H9 (cell line): Measurements from ENCODE around the gene SLC51B. TPM values are rescaled to one million over a fixed set of nuclear protein-coding genes. Genes with fewer than 3 reads are reported as not detected.

Experiments used
- DNase-seq: peaks from one replicate; pipeline ENCODE4 v3.0.0-alpha.2; 2017
- H2AFZ ChIP-seq: one replicate; pipeline ENCODE4 v1.6.1; 2013; ENCODE audit warnings: mild to moderate bottlenecking, low read length, control low read depth, moderate library complexity
- H2AK5ac ChIP-seq: 2 replicates; pipeline ENCODE4 v1.6.1; 2013; ENCODE audit warnings: low read length, control low read depth, mixed read lengths; ENCODE audit not compliant: insufficient read length
- H2BK120ac ChIP-seq: one replicate; pipeline ENCODE4 v1.6.1; 2013; ENCODE audit warnings: low read depth, mild to moderate bottlenecking, low read length, control low read depth, inconsistent platforms; ENCODE audit not compliant: poor library complexity, severe bottlenecking
- H2BK12ac ChIP-seq: 2 replicates; pipeline ENCODE4 v1.6.1; 2013; ENCODE audit warnings: low read length, control low read depth, mixed read lengths, low read depth; ENCODE audit not compliant: insufficient read length
- H2BK15ac ChIP-seq: 2 replicates; pipeline ENCODE4 v1.6.1; 2013; ENCODE audit warnings: low read depth, low read length, control low read depth
- H2BK20ac ChIP-seq: one replicate; pipeline ENCODE4 v1.6.1; 2013; ENCODE audit warnings: low read depth, mild to moderate bottlenecking, low read length, control low read depth, inconsistent platforms; ENCODE audit not compliant: poor library complexity, severe bottlenecking
- H2BK5ac ChIP-seq: 2 replicates; pipeline ENCODE4 v1.6.1; 2013; ENCODE audit warnings: low read length, control low read depth, mixed read lengths; ENCODE audit not compliant: insufficient read length
- H3K14ac ChIP-seq: 2 replicates; pipeline ENCODE4 v1.6.1; 2013; ENCODE audit warnings: low read length, control low read depth; ENCODE audit not compliant: insufficient read depth
- H3K18ac ChIP-seq: 2 replicates; pipeline ENCODE4 v1.6.1; 2013; ENCODE audit warnings: low read depth, mild to moderate bottlenecking, mixed read lengths, low read length, control low read depth; ENCODE audit not compliant: insufficient read length
- H3K23ac ChIP-seq: 2 replicates; pipeline ENCODE4 v1.6.1; 2013; ENCODE audit warnings: low read length, control low read depth, mixed read lengths, low read depth; ENCODE audit not compliant: insufficient read length
- H3K23me2 ChIP-seq: 2 replicates; pipeline ENCODE4 v1.6.1; 2013; ENCODE audit warnings: low read depth, mild to moderate bottlenecking, mixed read lengths, low read length, control low read depth; ENCODE audit not compliant: insufficient read length, poor library complexity, severe bottlenecking
- H3K27ac ChIP-seq: 2 replicates; pipeline ENCODE4 v1.5.1; 2013; ENCODE audit warnings: low read length, control low read depth, mixed read lengths, low read depth; ENCODE audit not compliant: insufficient read length
- H3K27me3 ChIP-seq: 2 replicates; pipeline ENCODE4 v1.6.1; 2013; ENCODE audit warnings: low read length, control low read depth, inconsistent platforms; ENCODE audit not compliant: insufficient read depth
- H3K4ac ChIP-seq: 2 replicates; pipeline ENCODE4 v1.6.1; 2013; ENCODE audit warnings: low read depth, mild to moderate bottlenecking, control low read depth, inconsistent platforms, low read length, moderate library complexity
- H3K4me1 ChIP-seq: 2 replicates; pipeline ENCODE4 v1.6.1; 2013; ENCODE audit warnings: low read length, control low read depth, inconsistent platforms; ENCODE audit not compliant: insufficient read depth
- H3K4me2 ChIP-seq: 2 replicates; pipeline ENCODE4 v1.6.1; 2013; ENCODE audit warnings: low read length, control low read depth, mixed read lengths; ENCODE audit not compliant: insufficient read length, insufficient read depth
- H3K56ac ChIP-seq: 2 replicates; pipeline ENCODE4 v1.6.1; 2013; ENCODE audit warnings: low read depth, mild to moderate bottlenecking, mixed read lengths, low read length, control low read depth; ENCODE audit not compliant: insufficient read length
- H3K79me1 ChIP-seq: 2 replicates; pipeline ENCODE4 v1.6.1; 2013; ENCODE audit warnings: low read depth, mild to moderate bottlenecking, moderate library complexity, low read length, control low read depth, inconsistent platforms; ENCODE audit not compliant: insufficient read depth, poor library complexity, severe bottlenecking
- H3K79me2 ChIP-seq: 2 replicates; pipeline ENCODE4 v1.6.1; 2013; ENCODE audit warnings: low read length, control low read depth, inconsistent platforms; ENCODE audit not compliant: insufficient read depth
- H3K9ac ChIP-seq: 2 replicates; pipeline ENCODE4 v1.6.1; 2013; ENCODE audit warnings: low read length, control low read depth, mixed read lengths; ENCODE audit not compliant: insufficient read length; ENCODE audit errors: extremely low read depth
- H3K9me3 ChIP-seq: one replicate; pipeline ENCODE4 v1.6.1; 2013; ENCODE audit warnings: low read depth, low read length, inconsistent platforms; ENCODE audit not compliant: control insufficient read depth
- H3T11ph ChIP-seq: one replicate; pipeline ENCODE4 v1.6.1; 2013; ENCODE audit warnings: mild to moderate bottlenecking, low read length, control low read depth, inconsistent platforms
- H4K20me1 ChIP-seq: one replicate; pipeline ENCODE4 v1.6.1; 2013; ENCODE audit not compliant: control insufficient read depth, insufficient read length, insufficient read depth
- H4K5ac ChIP-seq: 2 replicates; pipeline ENCODE4 v1.6.1; 2013; ENCODE audit warnings: low read depth, mild to moderate bottlenecking, mixed read lengths, low read length, control low read depth; ENCODE audit not compliant: insufficient read length
- H4K8ac ChIP-seq: replicated peaks from 2 replicates; pipeline ENCODE4 v1.6.1; 2013; ENCODE audit warnings: low read length, control low read depth, mixed read lengths, low read depth; ENCODE audit not compliant: insufficient read length
- H4K91ac ChIP-seq: 2 replicates; pipeline ENCODE4 v1.6.1; 2013; ENCODE audit warnings: low read depth, mild to moderate bottlenecking, moderate library complexity, mixed read lengths, low read length, control low read depth; ENCODE audit not compliant: insufficient read length
- H3K27ac Mint-ChIP-seq, 3 experiments: 2 replicates in 2 of 3; 3 replicates in 1 of 3; pipeline ENCODE4 v1.8.0; 2020 to 2021; ENCODE audit warnings: mixed read lengths in 3 of 3, mild to moderate bottlenecking in 1 of 3, moderate library complexity in 1 of 3
- H3K27me3 Mint-ChIP-seq: 2 replicates; pipeline ENCODE4 v1.8.0; 2021; ENCODE audit warnings: low read depth, mild to moderate bottlenecking, moderate library complexity, mixed read lengths
- H3K36me3 Mint-ChIP-seq, 3 experiments: 2 replicates in 2 of 3; 3 replicates in 1 of 3; pipeline ENCODE4 v1.8.0; 2020 to 2021; ENCODE audit warnings: low read depth in 3 of 3, mixed read lengths in 3 of 3; ENCODE audit not compliant: insufficient read depth in 1 of 3
- H3K4me1 Mint-ChIP-seq, 2 experiments: 2 replicates each; pipeline ENCODE4 v1.8.0; 2020; ENCODE audit warnings: mixed read lengths in 2 of 2
- H3K4me3 Mint-ChIP-seq, 2 experiments: 2 replicates in 1 of 2; 3 replicates in 1 of 2; pipeline ENCODE4 v1.8.0; 2020 to 2021; ENCODE audit warnings: mild to moderate bottlenecking in 2 of 2, mixed read lengths in 2 of 2, moderate library complexity in 1 of 2
- H3K9me3 Mint-ChIP-seq, 2 experiments: 2 replicates in 1 of 2; 3 replicates in 1 of 2; pipeline ENCODE4 v1.8.0; 2020; ENCODE audit warnings: mild to moderate bottlenecking in 2 of 2, mixed read lengths in 2 of 2, moderate library complexity in 1 of 2
- CTCF ChIP-seq: fragments of 200-600 bp; sonication (generic); conservative IDR thresholded peaks from 3 replicates; pipeline ENCODE4 v1.8.0; 2021; ENCODE audit warnings: antibody characterized with exemption, mild to moderate bottlenecking
- WGBS: extraction: QIAGEN DNeasy Blood & Tissue Kit; methylation state at CpG from one replicate; pipeline ENCODE4 v1.1.7; 2013; ENCODE audit warnings: missing lambda C conversion rate, low lambda C conversion rate, mixed read lengths; ENCODE audit not compliant: insufficient read length; ENCODE audit errors: extremely low coverage; 5-methylcytosine and 5-hydroxymethylcytosine counted together
- total RNA-seq: library from RNA; stranded (reverse); gene quantifications from 2 replicates; pipeline ENCODE4 v1.2.1, GENCODE V29; 2021

SLC51B gene
- total RNA-seq, 1 experiment from 2014 or later = not detected

DNA sequence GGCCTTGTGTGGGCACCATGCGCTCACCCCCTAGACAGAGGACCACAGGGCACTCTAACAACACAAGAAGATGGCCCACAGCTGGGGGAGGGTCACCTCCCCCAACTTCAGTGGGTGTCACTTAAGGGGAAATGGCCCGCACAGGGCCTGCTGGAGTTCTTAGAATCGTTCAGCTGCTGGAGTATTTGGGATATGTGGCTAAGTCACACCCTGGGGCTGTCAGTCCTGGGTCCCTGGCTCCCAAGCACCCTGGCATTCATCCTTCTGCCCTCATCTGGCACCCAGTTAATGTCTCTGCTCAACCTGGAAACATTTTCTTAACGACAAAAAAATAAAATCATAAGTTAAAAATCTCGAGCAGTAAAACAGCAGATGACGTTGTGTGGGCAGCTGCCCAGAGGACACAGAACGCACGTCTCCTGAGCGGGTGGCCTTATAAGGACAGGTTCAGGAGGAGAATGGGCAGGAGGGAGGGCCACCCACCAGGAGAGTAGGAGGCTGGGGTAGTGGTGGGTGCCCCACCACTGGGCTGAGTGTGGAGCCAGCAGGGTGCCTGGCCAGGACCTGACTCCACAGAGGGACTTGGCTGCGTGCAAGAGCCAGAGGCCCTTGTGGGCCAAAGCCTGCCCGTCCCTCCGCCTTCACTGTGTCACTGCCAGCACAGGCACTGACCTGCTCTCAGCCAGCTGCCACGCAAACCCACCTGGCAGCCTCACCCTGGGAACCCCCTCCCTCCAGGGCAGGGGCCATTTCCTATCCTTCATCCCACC lies 42.9 kb downstream of the SLC51B start:
- Histone ChIP-seq H3K18ac (no peak overlapping the region), H3K79me2 (no peaks in the 10 kb centered on the region), H2AK5ac (no peak overlapping the region), H2AFZ (no peak overlapping the region), H3K14ac (peak overlapping the region; percentile 45; the same call in 1 of the 2 replicates), H3K27me3 (no peaks in the 10 kb centered on the region), H3K23ac (no peak overlapping the region), H2BK12ac (no peak overlapping the region), H3K23me2 (no peaks in the 10 kb centered on the region), H2BK15ac (no peak overlapping the region), H4K91ac (no peak overlapping the region), H3K4me2 (no peak overlapping the region), H2BK5ac (no peak overlapping the region), H3K56ac (no peak overlapping the region), H3K9ac (no peak overlapping the region), H4K5ac (no peak overlapping the region), H3K4me1 (peaks cover 7% of the 10 kb centered on the region; the same call in 1 of the 2 replicates), H3K9me3 (no peaks in the 10 kb centered on the region), H3K27ac (no peak overlapping the region), H3T11ph (no peak overlapping the region), H2BK120ac (no peak overlapping the region), H3K4ac (no peak overlapping the region), H3K79me1 (no peaks in the 10 kb centered on the region), H2BK20ac (no peak overlapping the region), H4K8ac (no peak overlapping the region), H4K20me1 (no peaks in the 10 kb centered on the region)
- DNase-seq = no peak
- H3K36me3 Mint-ChIP-seq = no peaks in the 10 kb centered on the region
- no peak for TF ChIP-seq CTCF
- no peak overlapping the region for H3K27ac Mint-ChIP-seq
- no peak overlapping the region for H3K4me3 Mint-ChIP-seq
- peaks cover 53 to 63% of the 10 kb centered on the region in 2 experiments for H3K4me1 Mint-ChIP-seq
- no peaks in the 10 kb centered on the region; a peak in 1 of 5 replicates for H3K9me3 Mint-ChIP-seq
- no CpG with 5 or more reads among the region's 13 CpGs for WGBS
- H3K27me3 Mint-ChIP-seq = peaks cover 7% of the 10 kb centered on the region
